GM23338 (cell line): Measurements from ENCODE around the gene PTPRQ. TPM values are rescaled to one million over a fixed set of nuclear protein-coding genes. Genes with fewer than 3 reads are reported as not detected.
"Not testable (repeated sequence)": the region's sequence is repeated elsewhere in the genome, so short reads cannot be mapped to it uniquely, and the experiment has no call there.

ENCODE experiments used
- ATAC-seq: fragments of 200-7000 bp; cut with Tn5 transposase; 3 replicates; pipeline ENCODE4 v1.9.1; 2020
- DNase-seq: peaks from one replicate; pipeline ENCODE4 v3.0.0-alpha.2; 2015; ENCODE audit warnings: low spot score
- H2AFZ ChIP-seq: fragments of 200-600 bp; sonication (generic); 2 replicates; pipeline ENCODE4 v1.8.0; 2016; ENCODE audit warnings: antibody characterized with exemption, mild to moderate bottlenecking, moderate library complexity
- H3F3A ChIP-seq: fragments of 200-600 bp; sonication (generic); replicated peaks from 2 replicates; pipeline ENCODE4 v1.8.0; 2017; ENCODE audit warnings: antibody characterized with exemption, mixed run types, low read depth
- H3K27ac ChIP-seq: fragments of 200-600 bp; sonication (generic); 2 replicates; pipeline ENCODE4 v1.6.1; 2016; ENCODE audit warnings: low read depth
- H3K27me3 ChIP-seq: fragments of 200-600 bp; sonication (generic); 2 replicates; pipeline ENCODE4 v1.8.0; 2016; ENCODE audit warnings: mild to moderate bottlenecking, mixed run types, moderate library complexity; ENCODE audit not compliant: insufficient read depth
- H3K36me3 ChIP-seq: fragments of 200-600 bp; sonication (generic); 2 replicates; pipeline ENCODE4 v1.8.0; 2016; ENCODE audit warnings: mild to moderate bottlenecking; ENCODE audit not compliant: insufficient read depth
- H3K4me1 ChIP-seq: fragments of 200-600 bp; sonication (generic); 2 replicates; pipeline ENCODE4 v1.8.0; 2016; ENCODE audit warnings: mild to moderate bottlenecking, moderate library complexity; ENCODE audit not compliant: insufficient read depth
- H3K4me2 ChIP-seq: fragments of 200-600 bp; sonication (generic); 2 replicates; pipeline ENCODE4 v1.7.1; 2017; ENCODE audit warnings: mixed run types
- H3K4me3 ChIP-seq: fragments of 200-600 bp; sonication (generic); 2 replicates; pipeline ENCODE4 v1.6.1; 2016; ENCODE audit warnings: mixed run types
- H3K79me2 ChIP-seq: fragments of 200-600 bp; sonication (generic); replicated peaks from 2 replicates; pipeline ENCODE4 v1.8.0; 2017; ENCODE audit warnings: mild to moderate bottlenecking; ENCODE audit not compliant: insufficient read depth
- H3K9me2 ChIP-seq: fragments of 200-600 bp; sonication (generic); 2 replicates; pipeline ENCODE4 v1.8.0; 2017; ENCODE audit not compliant: insufficient read depth
- H4K20me1 ChIP-seq: fragments of 200-600 bp; sonication (generic); replicated peaks from 2 replicates; pipeline ENCODE4 v1.8.0; 2017; ENCODE audit warnings: mild to moderate bottlenecking; ENCODE audit not compliant: insufficient read depth
- H3K27ac Mint-ChIP-seq: 2 replicates; pipeline ENCODE4 v1.8.0; 2020; ENCODE audit warnings: inconsistent platforms, mild to moderate bottlenecking, moderate library complexity, mixed read lengths
- H3K27me3 Mint-ChIP-seq: 3 replicates; pipeline ENCODE4 v1.8.0; 2022; ENCODE audit warnings: low read depth, mild to moderate bottlenecking, moderate library complexity, mixed read lengths, inconsistent platforms; ENCODE audit not compliant: insufficient read depth, poor library complexity
- H3K36me3 Mint-ChIP-seq: 3 replicates; pipeline ENCODE4 v1.8.0; 2021; ENCODE audit warnings: low read depth, mild to moderate bottlenecking, inconsistent platforms, moderate library complexity, mixed read lengths
- H3K4me1 Mint-ChIP-seq: 3 replicates; pipeline ENCODE4 v1.8.0; 2020; ENCODE audit warnings: mild to moderate bottlenecking, inconsistent platforms, mixed read lengths
- H3K4me3 Mint-ChIP-seq: 3 replicates; pipeline ENCODE4 v1.8.0; 2021; ENCODE audit warnings: moderate library complexity, mild to moderate bottlenecking, inconsistent platforms, mixed read lengths
- H3K9me3 Mint-ChIP-seq: 3 replicates; pipeline ENCODE4 v1.8.0; 2020; ENCODE audit warnings: moderate library complexity, mild to moderate bottlenecking, inconsistent platforms, mixed read lengths
- CREB1 ChIP-seq: fragments of 250-450 bp; sonication (Bioruptor Pico); IDR thresholded peaks from 2 replicates; pipeline ENCODE4 v1.5.0; 2020; ENCODE audit warnings: low read depth, mild to moderate bottlenecking, moderate library complexity
- CTCF ChIP-seq, 2 experiments: fragments of 200-600 bp in 1 of 2; sonication (generic) in 1 of 2; conservative IDR thresholded peaks; 2 replicates each; pipeline versions ENCODE4 v1.5.1 to v1.6.1; 2016 to 2017; ENCODE audit warnings: antibody characterized with exemption in 2 of 2, low read depth in 2 of 2, mild to moderate bottlenecking in 2 of 2, moderate library complexity in 1 of 2
- EZH2 ChIP-seq: fragments of 200-600 bp; sonication (generic); IDR thresholded peaks from one replicate; pipeline ENCODE4 v1.8.0; 2017; ENCODE audit warnings: antibody characterized with exemption, mild to moderate bottlenecking, low read depth; ENCODE audit not compliant: unreplicated experiment
- JUNB ChIP-seq: IDR thresholded peaks from one replicate; pipeline ENCODE4 v1.6.1; 2016; ENCODE audit warnings: antibody characterized with exemption; ENCODE audit not compliant: unreplicated experiment
- REST ChIP-seq: IDR thresholded peaks from one replicate; pipeline ENCODE4 v1.6.1; 2018; ENCODE audit warnings: antibody characterized with exemption; ENCODE audit not compliant: unreplicated experiment
- polyA plus RNA-seq: library from polyadenylated mRNA; unstranded; fragments of >200 nt; fragmentation: Nextera tagmentation; extraction: Ambion mirVana; gene quantifications from 2 replicates; pipeline ENCODE4 v1.2.1, GENCODE V29; 2016
- total RNA-seq: library from RNA; depleted of rRNA; stranded (reverse); fragments of >200 nt; shearing (Covaris generic); gene quantifications from 2 replicates; pipeline ENCODE4 v1.2.3, GENCODE V29; 2014

Gene PTPRQ
- total and polyA plus RNA-seq, 2 experiments from 2014 or later = not detected

GRCh38 chr12:80670214-80670613, 226.2 kb downstream of the PTPRQ start (continued):
- peak; percentile 20 to 43; a peak in 3 of 4 replicates for TF ChIP-seq CTCF (conservative IDR thresholded peaks at IDR 0.05; ENCODE audit: low read depth in 2 of 2)
- no peak for TF ChIP-seq EZH2
- no peak for TF ChIP-seq REST

DNA sequence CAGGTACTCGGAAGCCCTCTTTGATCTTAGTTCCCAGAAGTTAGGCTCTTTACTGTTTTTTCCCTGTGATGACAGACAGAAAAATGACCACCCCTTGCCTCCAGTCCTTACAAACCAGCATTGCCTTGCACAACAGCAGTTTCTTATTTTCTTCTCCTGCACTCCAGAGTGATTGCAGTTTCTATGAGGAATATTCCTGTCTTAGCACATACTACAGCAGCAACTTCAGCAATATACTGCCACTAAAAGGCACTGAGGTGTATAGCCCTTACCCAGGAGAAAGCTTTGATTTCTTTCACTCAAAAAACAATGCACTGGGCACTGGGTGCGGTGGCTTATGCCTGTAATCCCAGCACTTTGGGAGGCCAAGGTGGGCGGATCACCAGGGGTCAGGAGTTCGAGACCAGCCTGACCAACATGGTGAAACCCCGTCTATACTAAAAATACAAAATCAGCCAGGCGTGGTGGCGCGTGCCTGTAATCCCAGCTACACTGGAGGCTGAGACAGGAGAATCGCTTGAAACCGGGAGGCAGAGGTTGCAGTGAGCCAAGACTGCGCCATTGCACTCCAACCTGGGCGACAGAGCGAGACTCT, 232.1 kb downstream of the PTPRQ start:
- not testable (repeated sequence) for H3K36me3 ChIP-seq, H3K27me3 ChIP-seq, H3K4me1 ChIP-seq, H3F3A ChIP-seq, H3K27ac ChIP-seq, H3K36me3 Mint-ChIP-seq, H3K4me2 ChIP-seq, DNase-seq, H3K27ac Mint-ChIP-seq, H3K4me1 Mint-ChIP-seq, H3K9me3 Mint-ChIP-seq, H2AFZ ChIP-seq, H3K9me2 ChIP-seq, H4K20me1 ChIP-seq, H3K4me3 Mint-ChIP-seq, H3K4me3 ChIP-seq, H3K27me3 Mint-ChIP-seq, H3K79me2 ChIP-seq
- peak; percentile 62 for ATAC-seq
- TF ChIP-seq CTCF (conservative IDR thresholded peaks at IDR 0.05; ENCODE audit: low read depth in 2 of 2) = 0 out of 4 replicates have a peak, but pooled peaks have one; percentile 11 to 21

GRCh38 chr12:80676856-80677255, 232.8 kb downstream of the PTPRQ start:
- Mint-ChIP-seq H3K9me3 (no peaks in the 10 kb centered on the region), H3K4me1 (peaks cover 2% of the 10 kb centered on the region; the same call in 2 of the 3 replicates), H3K27ac (no peak overlapping the region), H3K27me3 (no peaks in the 10 kb centered on the region), H3K36me3 (no peaks in the 10 kb centered on the region), H3K4me3 (no peak overlapping the region)
- no peak overlapping the region for H3K27ac ChIP-seq
- no peaks in the 10 kb centered on the region for H3K36me3 ChIP-seq
- H3F3A ChIP-seq = no peaks in the 10 kb centered on the region
- no peaks in the 10 kb centered on the region for H4K20me1 ChIP-seq
- H3K4me3 ChIP-seq = no peak overlapping the region
- H3K9me2 ChIP-seq = no peaks in the 10 kb centered on the region
- no peaks in the 10 kb centered on the region for H3K4me1 ChIP-seq
- no peak overlapping the region for H3K4me2 ChIP-seq
- DNase-seq = no peak
- no peaks in the 10 kb centered on the region for H3K27me3 ChIP-seq
- no peaks in the 10 kb centered on the region for H3K79me2 ChIP-seq
- no peak for ATAC-seq
- H2AFZ ChIP-seq = no peak overlapping the region
- TF ChIP-seq REST (no peak), JUNB (no peak), CREB1 (CRISPR knock-in tag) (no peak)
